ENCODE results near the gene COL6A2.
"Not testable (repeated sequence)": the region's sequence is repeated elsewhere in the genome, so short reads cannot be mapped to it uniquely, and the experiment has no call there.

The COL6A2 gene

GRCh38 chr21:46057710-46058241, 40.1 kb upstream of the COL6A2 start:
- H3K4me3 Mint-ChIP-seq, result no peak overlapping the region
- H3K36me3 Mint-ChIP-seq, result no peaks in the 10 kb centered on the region
- H3K4me1 Mint-ChIP-seq, result peaks cover 9% of the 10 kb centered on the region
- CTCF ChIA-PET, result no interaction called here
- no peak for DNase-seq
- H3K27ac Mint-ChIP-seq, result no peak overlapping the region
- H3K9me3 Mint-ChIP-seq, result peaks cover 27% of the 10 kb centered on the region
- H3K27me3 Mint-ChIP-seq, result peaks cover 50% of the 10 kb centered on the region

GRCh38 chr21:46058431-46059145, 39.3 kb upstream of the COL6A2 start:
- Mint-ChIP-seq H3K4me1 (peaks cover 9% of the 10 kb centered on the region), H3K36me3 (no peaks in the 10 kb centered on the region), H3K9me3 (peaks cover 27% of the 10 kb centered on the region), H3K27ac (no peak overlapping the region), H3K4me3 (no peak overlapping the region), H3K27me3 (peaks cover 56% of the 10 kb centered on the region)
- no peak for DNase-seq
- CTCF ChIA-PET, result no interaction called here

DNA sequence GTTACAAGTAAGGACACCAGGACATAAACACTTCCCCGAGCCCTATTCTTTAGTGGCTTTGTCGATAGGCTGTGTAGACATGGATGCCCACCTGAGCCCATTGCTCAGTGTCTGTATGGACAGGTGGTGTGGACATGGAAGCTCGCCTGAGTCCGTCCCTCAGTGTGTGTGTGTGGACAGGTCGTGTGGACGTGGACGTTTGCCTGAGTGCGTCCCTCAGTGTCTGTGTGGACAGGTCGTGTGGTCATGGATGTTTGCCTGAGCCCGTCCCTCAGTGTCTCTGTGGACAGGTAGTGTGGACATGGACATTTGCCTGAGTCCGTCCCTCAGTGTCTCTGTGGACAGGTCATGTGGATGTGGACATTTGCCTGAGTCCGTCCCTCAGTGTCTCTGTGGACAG, 38.7 kb upstream of the COL6A2 start:
- H3K36me3 Mint-ChIP-seq, result no peaks in the 10 kb centered on the region
- peak; percentile 5 for DNase-seq
- no peak overlapping the region for H3K27ac Mint-ChIP-seq
- H3K27me3 Mint-ChIP-seq, result peaks cover 56% of the 10 kb centered on the region
- H3K4me1 Mint-ChIP-seq, result peaks cover 9% of the 10 kb centered on the region
- H3K9me3 Mint-ChIP-seq, result peaks cover 27% of the 10 kb centered on the region
- CTCF ChIA-PET, result no interaction called here
- H3K4me3 Mint-ChIP-seq, result no peak overlapping the region

DNA sequence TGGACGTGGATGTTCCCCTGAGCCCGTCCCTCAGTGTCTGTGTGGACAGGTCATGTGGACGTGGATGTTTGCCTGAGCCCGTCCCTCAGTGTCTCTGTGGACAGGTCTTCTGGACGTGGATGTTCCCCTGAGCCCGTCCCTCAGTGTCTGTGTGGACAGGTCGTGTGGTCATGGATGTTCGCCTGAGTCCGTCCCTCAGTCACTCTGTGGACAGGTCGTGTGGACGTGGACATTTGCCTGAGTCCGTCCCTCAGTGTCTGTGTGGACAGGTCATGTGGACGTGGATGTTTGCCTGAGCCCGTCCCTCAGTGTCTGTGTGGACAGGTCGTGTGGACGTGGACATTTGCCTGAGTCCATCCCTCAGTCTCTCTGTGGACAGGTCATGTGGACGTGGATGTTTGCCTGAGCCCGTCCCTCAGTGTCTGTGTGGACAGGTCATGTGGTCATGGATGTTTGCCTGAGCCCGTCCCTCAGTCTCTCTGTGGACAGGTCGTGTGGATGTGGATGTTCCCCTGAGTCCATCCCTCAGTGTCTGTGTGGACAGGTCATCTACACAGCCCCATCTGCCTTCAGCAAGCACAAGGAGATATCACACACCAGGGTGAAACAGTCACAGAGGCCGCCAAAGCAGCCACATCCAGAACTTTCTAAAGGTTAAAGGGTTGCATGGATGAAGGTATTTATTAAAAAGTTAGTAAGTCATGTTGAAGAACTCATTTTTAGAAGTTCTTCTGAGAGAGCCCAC, 38.0 kb upstream of the COL6A2 start:
- CTCF ChIA-PET, H3K36me3 Mint-ChIP-seq, H3K4me3 Mint-ChIP-seq, H3K4me1 Mint-ChIP-seq, H3K27ac Mint-ChIP-seq: not testable (repeated sequence)
- DNase-seq, result peak; percentile 11
- H3K27me3 Mint-ChIP-seq, result peaks cover 56% of the 10 kb centered on the region
- H3K9me3 Mint-ChIP-seq, result peaks cover 27% of the 10 kb centered on the region

- Mint-ChIP-seq H3K9me3 (peaks cover 27% of the 10 kb centered on the region), H3K27ac (no peak overlapping the region), H3K27me3 (peaks cover 63% of the 10 kb centered on the region), H3K4me3 (no peak overlapping the region), H3K4me1 (peaks cover 14% of the 10 kb centered on the region), H3K36me3 (no peaks in the 10 kb centered on the region)
- CTCF ChIA-PET, result no interaction called here
- peak; percentile 3 for DNase-seq
Measured at GRCh38 chr21:46060596-46061061, 37.3 kb upstream of the COL6A2 start.

GRCh38 chr21:46061063-46061462, 36.8 kb upstream of the COL6A2 start:
- Mint-ChIP-seq H3K36me3 (no peaks in the 10 kb centered on the region), H3K27ac (no peak overlapping the region), H3K9me3 (peaks cover 27% of the 10 kb centered on the region), H3K4me1 (peaks cover 19% of the 10 kb centered on the region), H3K27me3 (peaks cover 68% of the 10 kb centered on the region), H3K4me3 (no peak overlapping the region)
- CTCF ChIA-PET, result no interaction called here
- peak; percentile 8 for DNase-seq

DNA sequence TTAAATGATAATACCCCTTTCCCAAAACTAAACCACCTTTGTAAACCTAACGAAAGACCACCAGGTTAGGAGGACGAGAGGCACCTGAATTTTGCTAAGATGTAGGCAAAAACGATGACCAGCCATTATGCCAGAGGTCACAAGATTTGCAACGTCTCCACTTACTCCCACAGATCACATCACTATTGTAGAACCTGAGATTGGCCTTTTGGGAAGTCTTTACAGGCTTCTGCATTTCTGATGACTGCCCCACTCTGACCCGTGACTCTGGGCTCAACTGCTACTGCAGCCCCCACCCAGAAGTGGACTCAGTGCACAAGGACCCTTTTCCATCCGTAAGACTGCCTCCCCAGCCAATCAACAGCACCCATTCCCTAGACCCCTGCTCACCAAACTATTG, 36.4 kb upstream of the COL6A2 start:
- Mint-ChIP-seq H3K27me3 (peaks cover 70% of the 10 kb centered on the region), H3K27ac (no peak overlapping the region), H3K4me1 (peaks cover 23% of the 10 kb centered on the region), H3K9me3 (peaks cover 27% of the 10 kb centered on the region), H3K36me3 (no peaks in the 10 kb centered on the region), H3K4me3 (no peak overlapping the region)
- CTCF ChIA-PET, result no interaction called here
- DNase-seq, result no peak

DNA sequence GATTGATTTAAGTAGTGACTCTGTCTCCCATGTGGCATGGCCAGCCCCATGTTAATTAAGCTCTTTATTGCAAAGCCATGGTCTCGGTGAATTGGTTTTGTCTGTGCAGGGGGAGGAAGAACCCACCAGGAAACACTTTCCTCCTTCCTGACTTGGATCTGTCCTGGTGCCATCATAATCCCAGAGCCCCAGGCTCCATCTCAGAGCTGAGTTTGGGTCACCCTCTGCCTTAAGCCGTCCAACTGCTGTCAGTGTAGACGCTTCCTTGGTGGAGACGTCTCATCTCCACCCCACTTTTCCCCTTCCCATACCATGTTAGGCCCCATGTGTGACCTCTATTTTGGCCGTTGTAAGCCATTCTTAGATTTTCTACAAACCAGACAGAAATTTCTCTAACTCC, 36.0 kb upstream of the COL6A2 start:
- CTCF ChIA-PET, result no interaction called here
- H3K36me3 Mint-ChIP-seq, result no peaks in the 10 kb centered on the region
- peaks cover 67% of the 10 kb centered on the region for H3K27me3 Mint-ChIP-seq
- no peak overlapping the region for H3K27ac Mint-ChIP-seq
- DNase-seq, result no peak
- H3K4me1 Mint-ChIP-seq, result peaks cover 23% of the 10 kb centered on the region
- H3K4me3 Mint-ChIP-seq, result no peak overlapping the region
- H3K9me3 Mint-ChIP-seq, result peaks cover 27% of the 10 kb centered on the region

GRCh38 chr21:46062471-46063211, 35.3 kb upstream of the COL6A2 start:
- CTCF ChIA-PET, result no interaction called here
- H3K4me1 Mint-ChIP-seq, result peaks cover 19% of the 10 kb centered on the region
- peaks cover 64% of the 10 kb centered on the region for H3K27me3 Mint-ChIP-seq
- DNase-seq, result no peak
- no peak overlapping the region for H3K27ac Mint-ChIP-seq
- no peaks in the 10 kb centered on the region for H3K36me3 Mint-ChIP-seq
- no peak overlapping the region for H3K4me3 Mint-ChIP-seq
- H3K9me3 Mint-ChIP-seq, result peaks cover 27% of the 10 kb centered on the region

GRCh38 chr21:46063227-46063626, 34.7 kb upstream of the COL6A2 start:
- H3K27ac Mint-ChIP-seq, result no peak overlapping the region
- peaks cover 59% of the 10 kb centered on the region for H3K27me3 Mint-ChIP-seq
- CTCF ChIA-PET, result no interaction called here
- DNase-seq, result no peak
- peaks cover 27% of the 10 kb centered on the region for H3K9me3 Mint-ChIP-seq
- peaks cover 19% of the 10 kb centered on the region for H3K4me1 Mint-ChIP-seq
- no peak overlapping the region for H3K4me3 Mint-ChIP-seq
- H3K36me3 Mint-ChIP-seq, result no peaks in the 10 kb centered on the region

- Mint-ChIP-seq H3K36me3 (no peaks in the 10 kb centered on the region), H3K4me1 (peaks cover 15% of the 10 kb centered on the region), H3K4me3 (no peak overlapping the region), H3K27me3 (peaks cover 51% of the 10 kb centered on the region), H3K27ac (no peak overlapping the region), H3K9me3 (peaks cover 28% of the 10 kb centered on the region)
- CTCF ChIA-PET, result no interaction called here
- DNase-seq, result no peak
Measured at GRCh38 chr21:46063734-46064680, 33.9 kb upstream of the COL6A2 start.

GRCh38 chr21:46064870-46065214, 33.1 kb upstream of the COL6A2 start:
- no peak overlapping the region for H3K27ac Mint-ChIP-seq
- no peak for DNase-seq
- peaks cover 15% of the 10 kb centered on the region for H3K4me1 Mint-ChIP-seq
- H3K4me3 Mint-ChIP-seq, result no peak overlapping the region
- CTCF ChIA-PET, result no interaction called here
- H3K9me3 Mint-ChIP-seq, result peaks cover 29% of the 10 kb centered on the region
- H3K36me3 Mint-ChIP-seq, result no peaks in the 10 kb centered on the region
- H3K27me3 Mint-ChIP-seq, result peaks cover 42% of the 10 kb centered on the region

DNA sequence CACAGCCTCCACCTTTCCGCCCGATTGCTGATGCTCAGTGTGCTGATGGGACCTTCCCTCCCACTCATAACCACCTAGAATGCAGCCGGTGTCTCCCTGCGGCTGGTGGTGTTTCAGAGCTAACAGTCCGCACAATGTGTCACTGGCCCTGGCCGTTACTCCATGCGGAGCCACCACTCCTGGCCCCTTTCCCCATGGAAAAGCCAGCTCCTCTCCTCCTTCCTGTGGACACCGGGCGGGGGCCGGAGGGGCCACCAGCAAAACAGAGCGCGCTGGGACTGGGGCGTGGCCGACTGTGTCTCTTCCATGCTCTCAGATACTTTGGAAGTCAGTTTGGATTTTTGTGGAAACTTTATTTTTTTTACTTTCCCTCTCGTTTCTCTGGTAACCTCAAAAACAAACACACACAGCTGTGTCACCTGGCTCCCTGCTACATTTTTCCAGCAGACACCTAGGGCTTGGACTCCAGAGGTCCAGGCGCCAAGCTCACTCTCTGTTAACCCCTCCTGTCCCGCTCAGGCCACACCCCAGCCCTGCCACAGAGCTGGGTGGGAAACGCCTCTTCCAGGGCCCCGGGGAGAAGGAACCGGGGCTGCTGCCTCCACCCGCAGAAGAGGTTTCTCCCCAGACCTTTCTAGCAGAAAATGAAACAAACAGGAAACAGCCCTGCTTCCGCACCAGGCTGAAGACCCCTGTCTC, 32.5 kb upstream of the COL6A2 start:
- H3K27ac Mint-ChIP-seq, result peak overlapping the region; percentile 58

More for the DNA sequence above, 32.5 kb upstream of the COL6A2 start:
- H3K4me3 Mint-ChIP-seq, result no peak overlapping the region
- DNase-seq, result no peak
- CTCF ChIA-PET, result no interaction called here
- H3K9me3 Mint-ChIP-seq, result peaks cover 29% of the 10 kb centered on the region
- peaks cover 41% of the 10 kb centered on the region for H3K27me3 Mint-ChIP-seq
- H3K4me1 Mint-ChIP-seq, result peaks cover 15% of the 10 kb centered on the region
- H3K36me3 Mint-ChIP-seq, result no peaks in the 10 kb centered on the region
